Measurements from ENCODE around the gene PSMD6. TPM values are rescaled to one million over a fixed set of nuclear protein-coding genes. Genes with fewer than 3 reads are reported as not detected.

The PSMD6 gene
- total and polyA plus RNA-seq, 2 donors (not counting 3 experiments of a cell fraction or from before 2014, with no cell fraction given) = 53.7 to 90.8 TPM

- POLR2A ChIA-PET = no interaction called here
- Histone ChIP-seq H3K9me3 (replicated peaks; ENCODE audit: control insufficient read depth, insufficient read depth, low read length) (no peaks in the 10 kb centered on the region), H3K4me1 (ENCODE audit: control insufficient read depth, extremely low read depth, insufficient read depth, low read length) (peaks cover under 1% of the 10 kb centered on the region), H3K27ac (ENCODE audit: insufficient read depth, low read depth, low read length) (no peak overlapping the region), H3K9me1 (replicated peaks; ENCODE audit: control insufficient read depth, extremely low read depth, insufficient read depth, low read length) (no peaks in the 10 kb centered on the region), H3K36me3 (ENCODE audit: control insufficient read depth in 2 of 2, extremely low read depth in 1 of 2, insufficient read depth in 2 of 2, low read length in 2 of 2) (peaks cover 11 to 18% of the 10 kb centered on the region in 2 experiments), H3K4me3 (replicated peaks in 1 of 3; ENCODE audit: insufficient read depth in 1 of 3, low read depth in 1 of 3, low read length in 3 of 3) (no peak overlapping the region), H3K27me3 (ENCODE audit: control insufficient read depth in 2 of 2, insufficient read depth in 2 of 2, low read length in 2 of 2) (no peaks in the 10 kb centered on the region), H4K20me1 (replicated peaks; ENCODE audit: control insufficient read depth, extremely low read depth, insufficient read depth, low read length) (no peaks in the 10 kb centered on the region), H2AFZ (ENCODE audit: low read depth, low read length) (no peak overlapping the region), H3K79me2 (ENCODE audit: control insufficient read depth, insufficient read depth, low read length) (no peaks in the 10 kb centered on the region), H3K9ac (replicated peaks; ENCODE audit: extremely low read depth, insufficient read depth, low read length) (no peak overlapping the region), H3K4me2 (ENCODE audit: insufficient read depth, low read length) (no peak overlapping the region)
- dilution Hi-C loops (cut with MboI; ENCODE audit: extremely low pct_ligation_motif_present, low sequenced_read_pairs) (no loop called here), intact Hi-C loops (cut with micrococcal nuclease) (no loop called here)
- CTCF ChIA-PET = interaction anchor here (0.8 to 1.4 kb wide), 4 partner anchors 8 to 43 kb away, joined by 3 to 4 read pairs (median 4); no protein-coding TSS in a partner anchor
- FAIRE-seq = no peak
- TF ChIP-seq JUN (IDR thresholded peaks at IDR 0.05; ENCODE audit: borderline replicate concordance, insufficient read depth, insufficient read length, low read depth) (no peak), EZH2 (IDR thresholded peaks at IDR 0.05; ENCODE audit: borderline replicate concordance, low read depth, low read length, severe bottlenecking) (no peak)
- no TSS peak for BruUV-seq (replicated peaks)
- DNase-seq (ENCODE audit: low read depth, low spot score) = no peak
Measured at GRCh38 chr3:64003589-64003988, 19.7 kb downstream of the PSMD6 start.

GRCh38 chr3:64002233-64002632, 21.1 kb downstream of the PSMD6 start:
- H3K4me1 ChIP-seq (ENCODE audit: control insufficient read depth, extremely low read depth, insufficient read depth, low read length) = no peaks in the 10 kb centered on the region

More at GRCh38 chr3:64002233-64002632, 21.1 kb downstream of the PSMD6 start:
- H3K4me3 ChIP-seq (replicated peaks in 1 of 3; ENCODE audit: insufficient read depth in 1 of 3, low read depth in 1 of 3, low read length in 3 of 3) = no peak overlapping the region
- H3K27me3 ChIP-seq (ENCODE audit: control insufficient read depth in 2 of 2, insufficient read depth in 2 of 2, low read length in 2 of 2) = no peaks in the 10 kb centered on the region
- CTCF ChIA-PET = interaction anchor here (1.2 to 1.4 kb wide), 3 partner anchors 9 to 42 kb away, joined by 3 to 4 read pairs (median 3); no protein-coding TSS in a partner anchor
- H3K9me1 ChIP-seq (replicated peaks; ENCODE audit: control insufficient read depth, extremely low read depth, insufficient read depth, low read length) = no peaks in the 10 kb centered on the region
- DNase-seq (ENCODE audit: low read depth, low spot score) (no peak), FAIRE-seq (no peak)
- no peak overlapping the region for H3K9ac ChIP-seq (replicated peaks; ENCODE audit: extremely low read depth, insufficient read depth, low read length)
- POLR2A ChIA-PET = no interaction called here
- no peaks in the 10 kb centered on the region for H4K20me1 ChIP-seq (replicated peaks; ENCODE audit: control insufficient read depth, extremely low read depth, insufficient read depth, low read length)
- no peak overlapping the region for H3K27ac ChIP-seq (ENCODE audit: insufficient read depth, low read depth, low read length)
- H3K36me3 ChIP-seq (ENCODE audit: control insufficient read depth in 2 of 2, extremely low read depth in 1 of 2, insufficient read depth in 2 of 2, low read length in 2 of 2) = peaks cover 5 to 12% of the 10 kb centered on the region in 2 experiments
- H3K79me2 ChIP-seq (ENCODE audit: control insufficient read depth, insufficient read depth, low read length) = no peaks in the 10 kb centered on the region
- intact Hi-C loops (cut with micrococcal nuclease) (no loop called here), dilution Hi-C loops (cut with MboI; ENCODE audit: extremely low pct_ligation_motif_present, low sequenced_read_pairs) (no loop called here)
- TF ChIP-seq POLR2AphosphoS5 (IDR thresholded peaks at IDR 0.05; ENCODE audit: insufficient read depth, low read depth, low read length) = no peak
- TF ChIP-seq JUN (IDR thresholded peaks at IDR 0.05; ENCODE audit: borderline replicate concordance, insufficient read depth, insufficient read length, low read depth) = no peak
- no peak for TF ChIP-seq CTCF (IDR thresholded peaks at IDR 0.05; ENCODE audit: extremely low read depth in 1 of 2, insufficient read depth in 1 of 2, low read depth in 1 of 2, low read length in 2 of 2)
- H3K4me2 ChIP-seq (ENCODE audit: insufficient read depth, low read length) = no peak overlapping the region
- BruUV-seq (replicated peaks) = no TSS peak
- H2AFZ ChIP-seq (ENCODE audit: low read depth, low read length) = no peak overlapping the region
- H3K9me3 ChIP-seq (replicated peaks; ENCODE audit: control insufficient read depth, insufficient read depth, low read length) = no peaks in the 10 kb centered on the region

All from endothelial cell of umbilical vein (primary cell).